Ovary (tissue), 9 donors: ENCODE measurements around the gene AMELX. TPM values are rescaled to one million over a fixed set of nuclear protein-coding genes. Genes with fewer than 3 reads are reported as not detected.

ENCODE experiments used
- DNase-seq, 5 donors: peaks; one replicate each; pipeline ENCODE4 v3.0.0-alpha.2; 2019 to 2020
- H3K27ac ChIP-seq, 2 donors: fragments of 200-600 bp; one replicate each; pipeline versions ENCODE4 v1.5.1 to v1.8.0; 2019 to 2022
- H3K27me3 ChIP-seq: fragments of 200-600 bp; one replicate; pipeline ENCODE4 v1.8.0; 2022
- H3K36me3 ChIP-seq: fragments of 200-600 bp; sonication (generic); one replicate; pipeline ENCODE4 v1.5.1; 2019
- H3K4me1 ChIP-seq: one replicate; pipeline ENCODE4 v1.8.1; 2013; ENCODE audit warnings: mild to moderate bottlenecking, moderate library complexity; ENCODE audit not compliant: insufficient read depth
- H3K4me3 ChIP-seq: fragments of 200-600 bp; sonication (generic); one replicate; pipeline ENCODE4 v1.5.1; 2017
- H3K9me3 ChIP-seq, 2 donors: fragments of 200-600 bp in 1 of 2; sonication (generic) in 1 of 2; one replicate each; pipeline versions ENCODE4 v1.5.1 to v1.8.1; 2013 to 2019; ENCODE audit warnings: mild to moderate bottlenecking in 1 of 2, moderate library complexity in 1 of 2
- CTCF ChIP-seq, 3 donors: fragments of 450-650 bp in 2 of 3; fragments of 200-600 bp in 1 of 3; IDR thresholded peaks; one replicate each; pipeline versions ENCODE4 v1.5.1 to v1.8.0; 2016 to 2022; ENCODE audit warnings: antibody characterized with exemption in 3 of 3, mild to moderate bottlenecking in 1 of 3
- EP300 ChIP-seq: sonication (generic); formaldehyde crosslinking; IDR thresholded peaks from one replicate; pipeline ENCODE4 v1.6.1; 2017; ENCODE audit warnings: antibody characterized with exemption
- POLR2A ChIP-seq: fragments of 450-650 bp; IDR thresholded peaks from one replicate; pipeline ENCODE4 v1.6.1; 2017; ENCODE audit warnings: antibody characterized with exemption, mild to moderate bottlenecking, moderate library complexity
- WGBS, 3 donors: extraction: QIAGEN DNeasy Blood & Tissue Kit in 1 of 3; methylation state at CpG; one replicate each; pipeline versions ENCODE4 v1.1.5 to v1.1.7; 2013 to 2017; 5-methylcytosine and 5-hydroxymethylcytosine counted together
- intact Hi-C, 4 donors: fragments of 100-400 bp; cut with DNase I; formaldehyde crosslinking; loops; one replicate each; pipeline versions ENCODE4 v1.11.0 to v1.15.1; 2022 to 2023
- polyA plus RNA-seq, 2 donors: library from polyadenylated mRNA; stranded (reverse); fragments of 200-250 nt in 1 of 2; fragments of 350-450 nt in 1 of 2; fragmentation: Illumina TruSeq in 1 of 2; extraction: RNeasy Lipid Tissue Mini Kit (QIAGEN cat#74804) in 1 of 2; gene quantifications; one replicate each; pipeline ENCODE4 v1.2.3, GENCODE V29; 2013 to 2014
- total RNA-seq, 7 donors: library from RNA; depleted of rRNA in 2 of 7; stranded (reverse); fragments of >200 nt in 2 of 7; fragmentation: NEBNext Ultra II Directional in 3 of 7; extraction: Animal tissue kit (Norgen Biotek cat#: 25700) in 3 of 7; gene quantifications; one replicate each; pipeline versions ENCODE4 v1.1.0 to v1.2.4, GENCODE V29; 2016 to 2023
- donor health status: DM: no; HTN: no; CAD: no; lungs with moderate emphysema.
- donor health status: DM: no; HTN: no; CAD: no.
- donor health status: Bipolar disorder and iron deficiency.
- donor health status: DM: yes; HTN: yes; CAD: no.
- donor health status: DM: no; HTN: no; CAD: no.
- donor health status: DM: yes; HTN: yes; CAD: no.

AMELX gene
- total and polyA plus RNA-seq, 9 donors, result not detected

- no peak for DNase-seq
- Histone ChIP-seq H3K9me3 (no peaks in the 10 kb centered on the region), H3K27ac (no peak overlapping the region), H3K27me3 (no peaks in the 10 kb centered on the region), H3K4me3 (no peak overlapping the region), H3K36me3 (no peaks in the 10 kb centered on the region), H3K4me1 (peaks cover 2% of the 10 kb centered on the region)
- TF ChIP-seq CTCF (IDR thresholded peaks at IDR 0.05) (no peak), POLR2A (no peak), EP300 (no peak)
- WGBS, 3 donors, result 53 to 58% (median 55%) methylated on average over 7 of the region's 7 CpGs
- intact Hi-C loops, result no loop called here
Observed at GRCh38 chrX:11319806-11320520, 26.8 kb downstream of the AMELX start.

GRCh38 chrX:11321986-11322385 is 28.8 kb downstream of the AMELX start:
- WGBS, 3 donors, result 71 to 76% (median 75%) methylated on average over 2 of the region's 2 CpGs
- H3K27me3 ChIP-seq, result no peaks in the 10 kb centered on the region
- intact Hi-C loops, result no loop called here
- TF ChIP-seq EP300, result no peak
- no peak for TF ChIP-seq POLR2A
- TF ChIP-seq CTCF (IDR thresholded peaks at IDR 0.05), result no peak
- H3K4me3 ChIP-seq, result no peak overlapping the region
- H3K36me3 ChIP-seq, result no peaks in the 10 kb centered on the region
- H3K27ac ChIP-seq, result no peak overlapping the region
- DNase-seq, result no peak
- H3K4me1 ChIP-seq, result peaks cover 2% of the 10 kb centered on the region
- no peaks in the 10 kb centered on the region for H3K9me3 ChIP-seq

GRCh38 chrX:11328134-11328533 is 34.9 kb downstream of the AMELX start:
- Histone ChIP-seq H3K9me3 (no peaks in the 10 kb centered on the region), H3K4me1 (no peaks in the 10 kb centered on the region), H3K27ac (no peak overlapping the region), H3K4me3 (no peak overlapping the region), H3K36me3 (no peaks in the 10 kb centered on the region), H3K27me3 (no peaks in the 10 kb centered on the region)
- intact Hi-C loops, result no loop called here
- TF ChIP-seq CTCF (IDR thresholded peaks at IDR 0.05) (no peak), EP300 (no peak), POLR2A (no peak)
- no peak for DNase-seq
- 60 to 66% (median 61%) methylated on average over 3 of the region's 3 CpGs for WGBS, 3 donors

- no peaks in the 10 kb centered on the region for H3K27me3 ChIP-seq
- WGBS, 3 donors, result 35 to 42% (median 40%) methylated on average over 5 of the region's 5 CpGs
- H3K36me3 ChIP-seq, result no peaks in the 10 kb centered on the region
- no peak overlapping the region for H3K4me3 ChIP-seq
- H3K9me3 ChIP-seq, result no peaks in the 10 kb centered on the region
- H3K4me1 ChIP-seq, result no peaks in the 10 kb centered on the region
- TF ChIP-seq POLR2A (no peak), EP300 (no peak), CTCF (IDR thresholded peaks at IDR 0.05) (no peak)
- intact Hi-C loops, result no loop called here
- no peak for DNase-seq
- no peak overlapping the region for H3K27ac ChIP-seq
Observed at GRCh38 chrX:11329021-11329420, 35.8 kb downstream of the AMELX start.
